Suprapubic skin (tissue), 4 donors: Measurements from ENCODE around the gene CFAP46. TPM values are rescaled to one million over a fixed set of nuclear protein-coding genes. Genes with fewer than 3 reads are reported as not detected.
A peak's percentile ranks its signal among the peaks of the same experiment; 100 is the strongest.
"Not testable (repeated sequence)": the region's sequence is repeated elsewhere in the genome, so short reads cannot be mapped to it uniquely, and the experiment has no call there.

Source experiments
- DNase-seq, 2 donors: peaks; one replicate each; pipeline ENCODE4 v3.0.0-alpha.2; 2019; ENCODE audit warnings: low spot score in 2 of 2
- H3K27ac ChIP-seq: fragments of 200-600 bp; sonication (generic); one replicate; pipeline ENCODE4 v1.5.1; 2019
- H3K27me3 ChIP-seq: fragments of 200-600 bp; sonication (generic); one replicate; pipeline ENCODE4 v1.5.1; 2019
- H3K36me3 ChIP-seq: fragments of 200-600 bp; sonication (generic); one replicate; pipeline ENCODE4 v1.5.1; 2019
- H3K4me1 ChIP-seq: fragments of 200-600 bp; sonication (generic); one replicate; pipeline ENCODE4 v1.5.1; 2019
- H3K4me3 ChIP-seq: fragments of 200-600 bp; sonication (generic); one replicate; pipeline ENCODE4 v1.5.1; 2019; ENCODE audit warnings: mild to moderate bottlenecking
- H3K9me3 ChIP-seq: fragments of 200-600 bp; sonication (generic); one replicate; pipeline ENCODE4 v1.5.1; 2019
- EP300 ChIP-seq: sonication (generic); formaldehyde crosslinking; IDR thresholded peaks from one replicate; pipeline ENCODE4 v1.6.1; 2017; ENCODE audit warnings: antibody characterized with exemption
- POLR2A ChIP-seq, 2 donors: fragments of 450-650 bp; IDR thresholded peaks; one replicate each; pipeline ENCODE4 v1.6.1; 2017; ENCODE audit warnings: antibody characterized with exemption in 2 of 2, mild to moderate bottlenecking in 2 of 2, moderate library complexity in 2 of 2
- POLR2AphosphoS5 ChIP-seq, 3 donors: sonication (generic); formaldehyde crosslinking; IDR thresholded peaks; one replicate each; pipeline ENCODE4 v1.6.1; 2017; ENCODE audit warnings: antibody characterized with exemption in 3 of 3
- WGBS: methylation state at CpG from one replicate; pipeline ENCODE4 v1.1.5; 2018; 5-methylcytosine and 5-hydroxymethylcytosine counted together
- total RNA-seq, 4 donors: library from RNA; depleted of rRNA; stranded (reverse); fragments of >200 nt; gene quantifications; one replicate each; pipeline ENCODE4 v1.1.0, GENCODE V29; 2016
- TF ChIP-seq, protein P1 (sequence below), 2 donors: fragments of 200-600 bp in 1 of 2; fragments of 450-650 bp in 1 of 2; sonication (generic) in 1 of 2; IDR thresholded peaks; one replicate each; pipeline ENCODE4 v1.5.1; 2016 to 2019; ENCODE audit warnings: antibody characterized with exemption in 2 of 2, mild to moderate bottlenecking in 1 of 2, moderate library complexity in 1 of 2

The CFAP46 gene
- total RNA-seq, 4 donors from 2014 or later, result 0.11 to 0.21 TPM; not detected in 2

DNA sequence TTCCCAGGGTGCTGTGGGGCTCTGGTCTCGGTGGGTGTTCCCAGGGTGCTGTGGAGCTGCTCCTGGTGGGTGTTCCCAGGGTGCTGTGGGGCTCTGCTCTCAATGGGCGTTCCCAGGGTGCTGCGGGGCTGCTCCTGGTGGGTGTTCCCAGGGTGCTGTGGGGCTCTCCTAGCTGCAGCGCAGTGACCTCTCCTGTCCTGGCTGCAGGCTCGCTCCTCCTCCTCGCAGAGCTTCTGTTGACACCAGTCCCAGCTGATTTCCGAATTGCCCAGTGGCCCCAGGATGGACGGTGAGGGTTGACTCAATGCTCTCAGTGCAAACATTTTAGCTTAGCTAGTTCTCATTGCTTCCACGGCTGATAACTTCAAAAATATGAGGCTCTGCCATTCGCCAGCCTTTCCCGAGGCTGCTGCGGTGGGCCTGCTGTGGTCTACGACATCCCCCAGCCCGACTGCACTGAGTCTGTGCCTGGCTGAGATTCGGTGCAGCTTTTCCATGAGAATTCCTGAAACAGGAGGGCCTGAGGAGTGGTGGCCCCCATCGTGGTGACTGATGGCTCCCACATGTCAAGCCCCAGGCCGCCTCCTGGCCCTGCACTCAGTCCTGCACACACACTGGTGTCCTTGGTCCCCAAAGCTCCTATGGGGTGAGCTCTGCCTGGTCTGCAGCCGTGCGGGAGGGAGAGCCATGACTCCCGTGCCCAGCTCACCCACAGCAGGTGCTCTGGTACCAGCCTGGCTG, 98.1 kb downstream of the CFAP46 start:
- TF ChIP-seq POLR2AphosphoS5 (IDR thresholded peaks at IDR 0.05), result no peak
- no peak for TF ChIP-seq POLR2A (IDR thresholded peaks at IDR 0.05)
- TF ChIP-seq, protein P1, sequence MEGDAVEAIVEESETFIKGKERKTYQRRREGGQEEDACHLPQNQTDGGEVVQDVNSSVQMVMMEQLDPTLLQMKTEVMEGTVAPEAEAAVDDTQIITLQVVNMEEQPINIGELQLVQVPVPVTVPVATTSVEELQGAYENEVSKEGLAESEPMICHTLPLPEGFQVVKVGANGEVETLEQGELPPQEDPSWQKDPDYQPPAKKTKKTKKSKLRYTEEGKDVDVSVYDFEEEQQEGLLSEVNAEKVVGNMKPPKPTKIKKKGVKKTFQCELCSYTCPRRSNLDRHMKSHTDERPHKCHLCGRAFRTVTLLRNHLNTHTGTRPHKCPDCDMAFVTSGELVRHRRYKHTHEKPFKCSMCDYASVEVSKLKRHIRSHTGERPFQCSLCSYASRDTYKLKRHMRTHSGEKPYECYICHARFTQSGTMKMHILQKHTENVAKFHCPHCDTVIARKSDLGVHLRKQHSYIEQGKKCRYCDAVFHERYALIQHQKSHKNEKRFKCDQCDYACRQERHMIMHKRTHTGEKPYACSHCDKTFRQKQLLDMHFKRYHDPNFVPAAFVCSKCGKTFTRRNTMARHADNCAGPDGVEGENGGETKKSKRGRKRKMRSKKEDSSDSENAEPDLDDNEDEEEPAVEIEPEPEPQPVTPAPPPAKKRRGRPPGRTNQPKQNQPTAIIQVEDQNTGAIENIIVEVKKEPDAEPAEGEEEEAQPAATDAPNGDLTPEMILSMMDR (IDR thresholded peaks at IDR 0.05), result no peak
- TF ChIP-seq EP300, result no peak
- WGBS, result 84% methylated on average over 10 of the region's 20 CpGs
- H3K27ac ChIP-seq, result no peak overlapping the region
- H3K4me3 ChIP-seq, result no peak overlapping the region
- peak; percentile 34 to 71 for DNase-seq
- no peaks in the 10 kb centered on the region for H3K4me1 ChIP-seq
- H3K36me3 ChIP-seq, result no peaks in the 10 kb centered on the region
- H3K9me3 ChIP-seq, result peaks cover 7% of the 10 kb centered on the region
- peaks cover 51% of the 10 kb centered on the region for H3K27me3 ChIP-seq

DNA sequence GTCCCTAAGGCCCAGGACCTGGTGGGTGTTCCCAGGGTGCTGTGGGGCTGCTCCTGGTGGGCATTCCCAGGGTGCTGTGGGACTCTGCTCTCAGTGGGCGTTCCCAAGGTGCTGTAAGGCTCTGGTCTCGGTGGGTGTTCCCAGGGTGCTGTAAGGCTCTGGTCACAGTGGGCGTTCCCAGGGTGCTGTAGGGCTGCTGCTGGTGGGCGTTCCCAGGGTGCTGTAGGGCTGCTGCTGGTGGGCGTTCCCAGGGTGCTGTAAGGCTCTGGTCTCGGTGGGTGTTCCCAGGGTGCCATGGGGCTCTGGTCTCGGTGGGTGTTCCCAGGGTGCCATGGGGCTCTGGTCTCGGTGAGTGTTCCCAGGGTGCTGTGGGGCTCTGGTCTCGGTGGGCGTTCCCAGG, 99.1 kb downstream of the CFAP46 start:
- H3K27ac ChIP-seq, H3K4me1 ChIP-seq, H3K36me3 ChIP-seq, H3K9me3 ChIP-seq, H3K4me3 ChIP-seq: not testable (repeated sequence)
- H3K27me3 ChIP-seq, result peaks cover 55% of the 10 kb centered on the region
- DNase-seq, result peak in 1 of 2 donors; percentile 44
- 80% methylated on average over 1 of the region's 10 CpGs for WGBS

- no peak overlapping the region for H3K27ac ChIP-seq
- DNase-seq, result no peak
- peaks cover 54% of the 10 kb centered on the region for H3K27me3 ChIP-seq
- 96% methylated on average over 3 of the region's 3 CpGs for WGBS
- H3K9me3 ChIP-seq, result peaks cover 7% of the 10 kb centered on the region
- H3K4me3 ChIP-seq, result no peak overlapping the region
- H3K36me3 ChIP-seq, result no peaks in the 10 kb centered on the region
- no peaks in the 10 kb centered on the region for H3K4me1 ChIP-seq
- TF ChIP-seq, protein P1 (IDR thresholded peaks at IDR 0.05), result no peak
- TF ChIP-seq EP300 (no peak), POLR2AphosphoS5 (IDR thresholded peaks at IDR 0.05) (no peak), POLR2A (IDR thresholded peaks at IDR 0.05) (no peak)
Measured at GRCh38 chr10:132842397-132842796, 100.0 kb downstream of the CFAP46 start.

GRCh38 chr10:132841615-132841975, 100.8 kb downstream of the CFAP46 start:
- H3K36me3 ChIP-seq, result no peaks in the 10 kb centered on the region
- peaks cover 7% of the 10 kb centered on the region for H3K9me3 ChIP-seq
- H3K4me1 ChIP-seq, result peaks cover 6% of the 10 kb centered on the region
- no peak overlapping the region for H3K27ac ChIP-seq
- H3K27me3 ChIP-seq, result peaks cover 48% of the 10 kb centered on the region
- no peak overlapping the region for H3K4me3 ChIP-seq
- peak in 1 of 2 donors; percentile 39 for DNase-seq
- 71% methylated on average over 1 of the region's 3 CpGs for WGBS
- TF ChIP-seq, protein P1 (IDR thresholded peaks at IDR 0.05), result no peak
- TF ChIP-seq POLR2AphosphoS5 (IDR thresholded peaks at IDR 0.05), result no peak
- no peak for TF ChIP-seq EP300
- no peak for TF ChIP-seq POLR2A (IDR thresholded peaks at IDR 0.05)

DNA sequence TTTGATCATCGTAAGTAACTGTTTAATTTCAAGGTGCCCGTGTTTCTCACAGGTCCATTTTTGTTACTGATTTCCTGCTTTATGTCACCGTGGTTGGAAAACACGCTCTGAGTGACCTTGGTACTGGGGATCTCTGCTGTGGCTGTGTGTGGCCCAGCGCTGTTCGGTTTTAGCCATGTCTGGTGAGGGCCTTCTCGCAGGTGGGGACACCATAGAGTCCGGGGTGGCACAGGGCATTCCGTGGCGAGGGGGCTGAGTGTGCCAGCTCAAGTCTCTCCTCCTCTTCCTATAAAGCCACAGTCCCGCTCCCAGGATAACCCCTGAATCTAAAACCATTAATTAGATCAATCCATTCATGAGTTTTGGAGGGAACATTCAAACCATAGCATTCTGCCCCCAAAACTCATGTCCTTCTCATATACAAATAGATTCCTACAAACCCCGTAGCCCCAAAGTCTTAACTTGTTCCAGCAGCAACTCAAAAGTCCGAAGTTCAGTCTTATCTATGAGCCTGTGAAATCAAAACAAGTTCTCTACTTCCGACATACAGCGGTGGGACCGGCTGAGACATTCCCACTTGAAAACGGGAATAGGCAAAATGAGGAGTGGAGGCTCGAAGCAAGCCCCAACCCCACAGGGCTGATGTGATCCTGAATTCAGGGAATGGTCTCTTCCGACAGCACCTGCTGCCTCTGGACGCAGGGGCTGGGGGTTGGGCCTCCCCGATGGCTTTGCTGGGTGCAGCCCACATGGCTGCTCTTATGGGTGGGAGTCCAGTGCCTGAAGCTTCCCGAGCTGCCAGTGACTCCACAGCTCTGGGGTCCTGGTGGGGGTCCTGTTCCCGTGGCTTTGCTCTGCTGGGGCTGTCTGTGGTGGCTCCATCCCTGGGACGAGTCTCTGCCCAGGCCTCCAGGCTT, 101.4 kb downstream of the CFAP46 start:
- peaks cover 7% of the 10 kb centered on the region for H3K9me3 ChIP-seq
- peak in 1 of 2 donors; percentile 32 for DNase-seq
- H3K27me3 ChIP-seq, result peaks cover 48% of the 10 kb centered on the region
- no peak overlapping the region for H3K27ac ChIP-seq
- WGBS, result 93% methylated on average over 18 of the region's 24 CpGs
- H3K4me1 ChIP-seq, result peaks cover 8% of the 10 kb centered on the region
- TF ChIP-seq POLR2AphosphoS5 (IDR thresholded peaks at IDR 0.05) (no peak), EP300 (no peak), POLR2A (IDR thresholded peaks at IDR 0.05) (no peak)
- TF ChIP-seq, protein P1 (IDR thresholded peaks at IDR 0.05), result no peak
- no peak overlapping the region for H3K4me3 ChIP-seq
- no peaks in the 10 kb centered on the region for H3K36me3 ChIP-seq
